ENCODE results near the gene TERT.

The TERT gene

DNA sequence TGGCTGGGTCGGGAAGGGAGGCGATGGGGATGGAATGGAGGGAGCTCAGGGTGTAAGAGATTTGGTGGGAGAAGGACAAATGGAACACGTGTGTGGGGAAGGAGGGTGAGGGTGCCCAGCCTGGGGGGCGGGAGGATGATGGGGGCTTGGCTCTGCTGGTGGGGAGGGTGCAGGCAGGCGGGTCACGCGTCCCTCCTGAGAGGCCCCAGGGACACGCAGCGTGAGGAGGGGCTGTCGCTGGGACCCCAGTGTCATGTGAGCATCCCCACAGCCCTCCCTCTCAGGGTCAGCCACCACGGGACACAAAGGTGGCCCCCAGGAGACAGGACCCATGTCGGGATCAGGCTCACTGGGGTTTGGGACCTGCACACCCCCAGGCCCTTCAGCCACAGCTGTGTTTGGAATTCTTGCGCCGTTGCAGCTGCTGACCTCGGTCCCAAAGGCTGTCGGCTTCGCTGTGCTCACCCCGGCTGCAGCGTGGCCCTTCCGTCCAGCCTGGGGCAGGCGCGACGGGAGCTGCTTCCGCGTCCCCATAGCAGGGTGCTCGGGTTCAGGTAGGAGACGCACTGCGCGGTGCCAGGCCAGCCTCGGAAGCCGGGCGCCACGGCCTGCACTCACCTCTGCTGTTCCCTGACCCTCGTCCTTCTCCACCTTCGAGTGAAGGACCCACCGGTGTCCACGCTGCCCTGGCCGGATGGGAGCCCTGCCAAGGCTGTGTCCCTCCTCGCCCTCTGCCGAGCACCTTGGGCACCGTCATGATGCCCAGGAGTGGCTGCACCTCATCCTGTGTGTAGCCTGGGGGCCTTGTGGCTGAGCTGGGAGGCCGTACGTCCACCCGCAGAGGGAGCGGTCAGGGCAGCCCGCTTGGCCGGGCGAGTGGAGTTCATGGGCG is 88.1 kb downstream of the TERT start:
- no peak for DNase-seq (ENCODE audit: low read depth)

DNA sequence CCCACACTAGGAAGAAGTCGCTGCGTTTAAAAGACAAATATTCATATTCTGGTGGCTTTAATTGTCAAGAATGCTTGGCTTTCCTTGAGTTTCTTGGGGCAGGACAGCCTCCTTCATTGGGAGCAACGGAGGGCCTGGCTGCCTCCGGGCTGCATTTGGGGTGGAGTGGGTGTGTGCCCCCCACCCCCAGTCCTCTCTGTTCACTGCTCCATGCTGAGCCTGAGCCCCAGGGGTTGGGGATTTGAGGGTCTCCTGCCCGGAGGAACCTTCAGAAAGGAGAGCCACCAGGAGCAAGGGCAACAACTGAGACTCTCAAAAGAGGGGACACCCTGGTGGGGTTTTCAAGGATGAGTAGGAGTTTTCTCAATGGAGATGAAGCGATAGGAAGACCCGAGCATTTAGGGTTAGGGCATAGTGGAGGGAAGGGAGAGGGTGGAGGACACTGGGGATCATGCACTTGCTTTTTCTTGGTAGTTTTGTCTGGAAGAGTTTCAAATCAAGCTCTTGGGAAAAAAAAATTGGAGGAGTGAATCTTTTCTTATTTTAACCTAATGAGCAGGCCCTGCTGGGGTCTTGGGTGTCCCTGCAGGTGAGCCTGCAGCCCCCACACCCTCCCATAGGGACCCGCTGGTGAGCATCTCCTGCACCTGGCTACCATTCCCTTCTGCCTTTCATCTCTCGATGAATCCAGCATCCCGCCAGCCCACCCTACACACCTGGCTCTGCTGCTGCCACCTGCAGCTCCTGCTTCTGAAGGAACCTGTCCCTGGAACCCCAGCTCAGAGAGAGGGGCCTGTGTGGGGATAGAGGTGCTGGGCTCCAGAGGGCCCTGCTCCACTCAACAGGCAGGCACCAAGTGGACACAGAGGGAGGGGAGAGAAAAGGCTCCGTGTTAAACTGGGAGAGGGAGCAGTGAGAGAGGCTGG is 89.3 kb downstream of the TERT start:
- no peak for DNase-seq (ENCODE audit: low read depth)

DNA sequence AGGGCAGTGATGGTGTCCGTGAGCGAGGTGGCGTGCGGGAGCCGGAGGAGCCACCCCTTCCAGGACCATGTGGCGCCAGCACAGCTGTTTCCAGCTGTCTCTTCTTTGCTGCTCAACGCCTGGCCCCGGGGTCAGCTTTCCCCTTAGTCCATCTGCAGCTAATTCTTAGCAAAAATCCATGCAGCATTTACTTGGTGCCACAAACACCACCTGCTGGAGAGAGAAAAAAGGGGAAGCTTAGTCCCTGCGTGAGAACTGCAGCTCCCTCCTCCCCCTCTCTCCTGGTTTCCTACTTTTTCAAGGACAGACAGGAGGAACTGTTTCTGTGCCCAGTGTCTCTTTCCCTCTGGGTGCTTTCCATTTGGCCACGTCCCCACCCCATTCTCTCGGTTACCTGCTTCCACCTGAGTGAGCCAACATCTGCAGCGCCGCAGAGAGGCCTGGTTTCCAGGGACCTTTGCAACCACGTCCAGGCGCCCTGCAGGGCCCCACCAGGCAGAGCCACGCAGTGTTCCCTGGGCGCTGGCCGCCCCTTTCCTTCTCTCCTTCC is 90.1 kb downstream of the TERT start:
- DNase-seq (ENCODE audit: low read depth): no peak

DNA sequence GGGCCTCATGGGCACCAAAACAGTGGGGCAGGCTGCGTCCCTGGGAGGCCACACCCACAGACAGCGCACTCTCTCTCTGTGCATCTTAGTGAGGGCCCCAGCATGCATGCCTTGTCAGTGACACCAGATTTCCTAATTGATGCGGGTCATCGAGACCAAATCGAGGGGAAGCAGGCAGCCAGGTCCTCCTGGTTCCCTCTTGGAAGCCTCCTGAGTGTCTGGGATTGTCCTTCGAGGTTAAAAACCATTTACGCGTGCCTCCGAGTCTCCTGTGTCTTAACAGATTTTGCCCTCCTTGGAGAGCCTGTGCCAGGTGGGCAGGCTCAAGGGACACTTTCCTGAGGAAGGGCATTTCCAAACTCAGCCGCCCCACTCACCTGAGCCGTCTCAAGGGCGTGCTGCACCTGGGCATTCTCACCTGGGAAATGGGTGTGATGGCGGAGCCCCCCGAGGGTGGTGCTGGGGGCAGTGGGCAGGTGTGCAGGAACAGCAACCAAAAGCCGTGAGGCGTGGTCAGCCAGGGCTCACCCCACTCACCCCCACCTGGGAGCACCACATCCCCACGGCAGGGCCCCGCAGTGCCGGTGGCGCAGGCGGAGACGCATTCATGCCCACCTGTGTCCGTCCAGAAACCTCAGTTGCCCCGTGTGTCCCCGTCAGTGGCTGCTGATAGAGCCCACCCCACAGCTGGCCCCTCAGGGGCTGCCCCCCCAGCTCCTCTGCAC is 90.7 kb downstream of the TERT start:
- no peak for DNase-seq (ENCODE audit: low read depth)

DNA sequence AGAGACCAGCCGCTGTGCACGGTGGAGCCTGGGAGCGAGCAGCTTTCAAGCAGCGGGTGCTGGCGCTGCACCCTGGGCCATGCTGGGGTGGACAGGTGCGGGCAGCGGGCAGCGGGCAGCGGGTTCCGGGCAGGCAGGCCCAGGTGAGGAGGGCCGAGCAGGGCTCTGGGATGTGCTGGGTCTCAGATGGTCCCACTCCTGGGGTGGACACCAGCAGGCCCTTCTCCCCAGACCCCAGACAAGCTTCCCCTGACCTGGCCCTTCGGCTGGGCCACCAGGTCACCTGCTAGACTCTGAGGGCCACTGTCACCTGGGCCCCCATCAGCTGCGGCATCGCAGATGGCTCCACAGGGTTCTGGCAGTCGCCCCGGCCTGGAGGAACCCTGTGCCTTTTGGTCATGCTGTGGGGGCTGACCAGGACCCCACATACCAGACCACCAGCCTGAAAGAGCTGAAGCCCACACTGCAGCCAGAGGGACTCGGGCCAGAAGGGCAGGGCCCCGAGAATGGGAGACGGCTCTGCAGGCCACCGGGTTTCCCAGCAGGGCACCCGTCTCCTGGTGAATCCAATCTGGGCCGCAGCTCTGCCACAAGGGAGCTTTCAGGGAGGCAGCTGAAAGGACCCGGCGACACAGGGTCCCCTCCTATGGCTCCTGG is 91.4 kb downstream of the TERT start:
- no peak for DNase-seq (ENCODE audit: low read depth)
